Measurements from ENCODE around the gene RSBN1L. TPM values are rescaled to one million over a fixed set of nuclear protein-coding genes. Genes with fewer than 3 reads are reported as not detected.

The RSBN1L gene
- total RNA-seq, 1 donor from 2014 or later = 12.6 TPM

DNA sequence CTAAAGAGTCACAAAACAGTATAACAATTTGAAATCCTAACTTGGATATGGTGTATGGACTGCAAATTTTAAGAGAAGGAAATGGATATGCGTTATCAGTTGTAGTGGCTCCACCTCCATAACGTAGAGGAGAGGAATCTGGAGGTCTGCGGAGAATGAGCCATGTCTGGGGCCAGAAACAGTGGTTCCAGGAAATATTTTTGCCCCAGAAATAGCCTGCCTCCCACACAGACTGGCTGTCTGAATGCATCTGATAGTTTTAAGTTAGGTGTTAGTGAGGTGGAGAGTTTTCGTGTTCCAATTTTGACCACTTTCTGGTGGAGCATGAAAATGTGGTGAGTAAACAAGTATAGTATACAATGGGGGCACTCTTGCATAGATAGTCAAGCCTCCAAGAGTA lies 103.9 kb downstream of the RSBN1L start:
- H3K9me3 ChIP-seq (ENCODE audit: insufficient read depth, low read depth, low read length) = no peaks in the 10 kb centered on the region
- Mint-ChIP-seq H3K9me3 (ENCODE audit: unreplicated experiment) (no peaks in the 10 kb centered on the region), H3K4me1 (ENCODE audit: low read depth, unreplicated experiment) (peaks cover 12% of the 10 kb centered on the region), H3K4me3 (ENCODE audit: unreplicated experiment) (peak overlapping the region; percentile 98), H3K36me3 (ENCODE audit: low read depth, unreplicated experiment) (no peaks in the 10 kb centered on the region), H3K27me3 (ENCODE audit: low read depth, unreplicated experiment) (no peaks in the 10 kb centered on the region), H3K27ac (ENCODE audit: unreplicated experiment) (peak overlapping the region; percentile 70)
- H3K4me3 ChIP-seq (ENCODE audit: insufficient read depth, low read depth, low read length) = peak overlapping the region; percentile 78
- no peaks in the 10 kb centered on the region for H3K27me3 ChIP-seq (ENCODE audit: insufficient read depth, low read length)
- H3K4me1 ChIP-seq (ENCODE audit: insufficient read depth, low read length) = peaks cover 20% of the 10 kb centered on the region
- TF ChIP-seq EZH2 (IDR thresholded peaks at IDR 0.05; ENCODE audit: insufficient read depth, low read length) = no peak
- TF ChIP-seq, protein P1, sequence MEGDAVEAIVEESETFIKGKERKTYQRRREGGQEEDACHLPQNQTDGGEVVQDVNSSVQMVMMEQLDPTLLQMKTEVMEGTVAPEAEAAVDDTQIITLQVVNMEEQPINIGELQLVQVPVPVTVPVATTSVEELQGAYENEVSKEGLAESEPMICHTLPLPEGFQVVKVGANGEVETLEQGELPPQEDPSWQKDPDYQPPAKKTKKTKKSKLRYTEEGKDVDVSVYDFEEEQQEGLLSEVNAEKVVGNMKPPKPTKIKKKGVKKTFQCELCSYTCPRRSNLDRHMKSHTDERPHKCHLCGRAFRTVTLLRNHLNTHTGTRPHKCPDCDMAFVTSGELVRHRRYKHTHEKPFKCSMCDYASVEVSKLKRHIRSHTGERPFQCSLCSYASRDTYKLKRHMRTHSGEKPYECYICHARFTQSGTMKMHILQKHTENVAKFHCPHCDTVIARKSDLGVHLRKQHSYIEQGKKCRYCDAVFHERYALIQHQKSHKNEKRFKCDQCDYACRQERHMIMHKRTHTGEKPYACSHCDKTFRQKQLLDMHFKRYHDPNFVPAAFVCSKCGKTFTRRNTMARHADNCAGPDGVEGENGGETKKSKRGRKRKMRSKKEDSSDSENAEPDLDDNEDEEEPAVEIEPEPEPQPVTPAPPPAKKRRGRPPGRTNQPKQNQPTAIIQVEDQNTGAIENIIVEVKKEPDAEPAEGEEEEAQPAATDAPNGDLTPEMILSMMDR (IDR thresholded peaks at IDR 0.05; ENCODE audit: insufficient read depth, low read depth, low read length) = no peak
- peak overlapping the region; percentile 93 for H3K4me2 ChIP-seq (ENCODE audit: low read length)
- DNase-seq (ENCODE audit: low read depth) = peak; percentile 73
- peaks cover 11% of the 10 kb centered on the region for H4K20me1 ChIP-seq (ENCODE audit: insufficient read depth, low read length)
- H3K79me2 ChIP-seq (ENCODE audit: insufficient read depth, low read length) = peaks cover 90% of the 10 kb centered on the region
- no peak for FAIRE-seq
- H2AFZ ChIP-seq (ENCODE audit: low read depth, low read length) = no peak overlapping the region
- peak overlapping the region; percentile 89 for H3K9ac ChIP-seq (ENCODE audit: low read length)
- H3K36me3 ChIP-seq (ENCODE audit: insufficient read depth, low read length) = no peaks in the 10 kb centered on the region
- H3K27ac ChIP-seq (ENCODE audit: low read depth, low read length) = peak overlapping the region; percentile 76

DNA sequence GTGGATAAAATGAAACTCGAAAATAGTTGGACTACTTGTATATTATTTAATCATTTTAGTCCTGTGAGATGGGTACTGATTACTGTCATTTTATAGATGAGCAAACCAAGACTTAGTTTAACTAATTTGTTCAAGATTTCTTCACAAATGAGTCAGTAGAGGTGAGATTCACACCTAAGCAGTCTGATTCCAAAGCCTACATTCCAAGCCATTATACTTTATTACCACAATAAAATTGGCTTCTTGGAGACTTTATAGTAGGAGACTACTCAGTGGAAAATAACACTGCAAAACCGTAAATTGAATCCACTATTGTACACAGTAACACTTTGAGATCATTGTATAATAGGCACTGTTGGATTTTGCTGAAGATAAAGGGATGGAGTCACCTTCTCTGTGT lies 104.5 kb downstream of the RSBN1L start:
- FAIRE-seq (no peak), DNase-seq (ENCODE audit: low read depth) (no peak)
- H3K4me2 ChIP-seq (ENCODE audit: low read length) = peak overlapping the region; percentile 93
- H3K9me3 ChIP-seq (ENCODE audit: insufficient read depth, low read depth, low read length) = no peaks in the 10 kb centered on the region
- H3K4me1 ChIP-seq (ENCODE audit: insufficient read depth, low read length) = peaks cover 20% of the 10 kb centered on the region
- H3K27ac Mint-ChIP-seq (ENCODE audit: unreplicated experiment) = no peak overlapping the region
- no peaks in the 10 kb centered on the region for H3K27me3 ChIP-seq (ENCODE audit: insufficient read depth, low read length)
- H4K20me1 ChIP-seq (ENCODE audit: insufficient read depth, low read length) = peaks cover 11% of the 10 kb centered on the region
- peak overlapping the region; percentile 10 for H3K4me3 Mint-ChIP-seq (ENCODE audit: unreplicated experiment)
- H3K27ac ChIP-seq (ENCODE audit: low read depth, low read length) = no peak overlapping the region
- TF ChIP-seq, protein P1 (IDR thresholded peaks at IDR 0.05; ENCODE audit: insufficient read depth, low read depth, low read length) = no peak
- no peak for TF ChIP-seq EZH2 (IDR thresholded peaks at IDR 0.05; ENCODE audit: insufficient read depth, low read length)
- no peak overlapping the region for H3K4me3 ChIP-seq (ENCODE audit: insufficient read depth, low read depth, low read length)
- peaks cover 3% of the 10 kb centered on the region for H3K9me3 Mint-ChIP-seq (ENCODE audit: unreplicated experiment)
- no peaks in the 10 kb centered on the region for H3K27me3 Mint-ChIP-seq (ENCODE audit: low read depth, unreplicated experiment)
- peaks cover 12% of the 10 kb centered on the region for H3K4me1 Mint-ChIP-seq (ENCODE audit: low read depth, unreplicated experiment)
- peaks cover 90% of the 10 kb centered on the region for H3K79me2 ChIP-seq (ENCODE audit: insufficient read depth, low read length)
- H2AFZ ChIP-seq (ENCODE audit: low read depth, low read length) = no peak overlapping the region
- H3K9ac ChIP-seq (ENCODE audit: low read length) = no peak overlapping the region
- no peaks in the 10 kb centered on the region for H3K36me3 ChIP-seq (ENCODE audit: insufficient read depth, low read length)
- no peaks in the 10 kb centered on the region for H3K36me3 Mint-ChIP-seq (ENCODE audit: low read depth, unreplicated experiment)

DNA sequence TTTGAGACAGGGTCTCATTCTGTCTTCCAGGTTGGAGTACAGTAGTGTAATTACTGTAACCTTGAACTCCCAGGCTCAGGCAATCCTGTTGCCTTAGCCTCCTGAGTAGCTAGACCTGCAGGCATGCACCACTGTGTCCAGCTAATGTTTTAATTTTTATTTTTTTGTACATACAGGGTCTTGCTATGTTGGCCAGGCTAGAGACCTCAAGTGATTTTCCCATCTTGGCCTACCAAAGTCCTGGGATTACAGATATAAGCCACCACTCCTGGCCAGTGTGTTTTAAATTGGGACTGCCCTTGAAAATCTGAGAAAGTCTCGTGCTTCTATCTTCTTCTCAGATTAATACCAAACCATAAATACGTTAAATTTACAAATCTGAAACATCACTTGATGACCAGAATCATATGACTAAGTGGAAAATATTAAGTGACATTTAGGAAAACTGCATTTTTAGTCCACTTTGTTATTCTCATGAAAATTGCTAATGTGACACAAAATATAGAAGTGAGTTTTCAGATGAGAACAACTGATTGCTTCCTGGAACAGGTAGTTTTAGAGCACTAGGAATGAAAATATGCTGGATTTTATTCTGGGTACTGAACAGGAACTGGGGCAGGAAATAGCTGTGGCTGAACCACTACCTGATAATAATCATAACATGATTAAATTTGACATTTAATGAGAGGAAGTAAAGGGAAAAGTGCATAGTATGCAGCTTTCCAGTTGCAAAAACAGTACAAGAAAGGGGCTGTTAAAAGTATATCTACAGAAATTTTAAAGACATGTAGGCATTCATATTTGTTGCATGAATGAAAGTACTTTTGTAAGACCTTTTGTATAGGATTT lies 106.5 kb downstream of the RSBN1L start:
- no peak overlapping the region for H3K27ac ChIP-seq (ENCODE audit: low read depth, low read length)
- H3K9me3 ChIP-seq (ENCODE audit: insufficient read depth, low read depth, low read length) = no peaks in the 10 kb centered on the region
- H3K9ac ChIP-seq (ENCODE audit: low read length) = no peak overlapping the region
- H3K4me3 ChIP-seq (ENCODE audit: insufficient read depth, low read depth, low read length) = no peak overlapping the region
- H4K20me1 ChIP-seq (ENCODE audit: insufficient read depth, low read length) = peaks cover 4% of the 10 kb centered on the region
- FAIRE-seq (no peak), DNase-seq (ENCODE audit: low read depth) (no peak)
- peaks cover 8% of the 10 kb centered on the region for H3K4me1 ChIP-seq (ENCODE audit: insufficient read depth, low read length)
- Mint-ChIP-seq H3K36me3 (ENCODE audit: low read depth, unreplicated experiment) (peaks cover 1% of the 10 kb centered on the region), H3K4me3 (ENCODE audit: unreplicated experiment) (no peak overlapping the region), H3K4me1 (ENCODE audit: low read depth, unreplicated experiment) (peaks cover 4% of the 10 kb centered on the region), H3K9me3 (ENCODE audit: unreplicated experiment) (peaks cover 4% of the 10 kb centered on the region), H3K27me3 (ENCODE audit: low read depth, unreplicated experiment) (no peaks in the 10 kb centered on the region), H3K27ac (ENCODE audit: unreplicated experiment) (no peak overlapping the region)
- TF ChIP-seq, protein P1 (IDR thresholded peaks at IDR 0.05; ENCODE audit: insufficient read depth, low read depth, low read length) = no peak
- no peak for TF ChIP-seq EZH2 (IDR thresholded peaks at IDR 0.05; ENCODE audit: insufficient read depth, low read length)
- H2AFZ ChIP-seq (ENCODE audit: low read depth, low read length) = no peak overlapping the region
- no peaks in the 10 kb centered on the region for H3K36me3 ChIP-seq (ENCODE audit: insufficient read depth, low read length)
- H3K4me2 ChIP-seq (ENCODE audit: low read length) = no peak overlapping the region
- no peaks in the 10 kb centered on the region for H3K27me3 ChIP-seq (ENCODE audit: insufficient read depth, low read length)
- peaks cover 89% of the 10 kb centered on the region for H3K79me2 ChIP-seq (ENCODE audit: insufficient read depth, low read length)

Measured in astrocyte (in vitro differentiated cells and primary cell).